IMR-90 (cell line): Measurements from ENCODE around the gene TEX35. TPM values are rescaled to one million over a fixed set of nuclear protein-coding genes. Genes with fewer than 3 reads are reported as not detected.

Source experiments
- ATAC-seq: fragments of 200-7000 bp; cut with Tn5 transposase; 2 replicates; pipeline ENCODE4 v1.9.1; 2020; ENCODE audit warnings: low read depth, mild to moderate bottlenecking, moderate library complexity
- BruUV-seq: library from RNA; stranded (reverse); fragments of 400-500 nt; replicated peaks from 2 replicates; lab custom pipeline; 2021; lab: Mats Ljungman, UMichigan
- CTCF ChIA-PET: fragments of 300-600 bp; formaldehyde crosslinking; extraction: SDS; loops from one replicate; lab custom pipeline; 2021; ENCODE audit warnings: antibody characterized with exemption; lab: Yijun Ruan, JAX
- POLR2A ChIA-PET: fragments of 300-600 bp; sonication (Branson Sonifier 250); formaldehyde crosslinking; loops from one replicate; lab custom pipeline; 2022; ENCODE audit warnings: antibody characterized with exemption; ENCODE audit not compliant: unreplicated experiment; lab: Charles Lee
- DNase-seq: peaks from one replicate; pipeline ENCODE4 v3.0.0; 2013
- H2AFZ ChIP-seq: replicated peaks from 2 replicates; pipeline ENCODE3; 2013; ENCODE audit warnings: low read length, mild to moderate bottlenecking; ENCODE audit not compliant: poor library complexity
- H2AK5ac ChIP-seq: 2 replicates; pipeline ENCODE4 v1.6.1; 2013; ENCODE audit warnings: low read depth, low read length, inconsistent platforms
- H2AK9ac ChIP-seq: replicated peaks from 2 replicates; pipeline ENCODE3; 2013; ENCODE audit warnings: mild to moderate bottlenecking, low read depth, low read length, moderate library complexity; ENCODE audit not compliant: poor library complexity
- H2BK120ac ChIP-seq: 2 replicates; pipeline ENCODE4 v1.6.1; 2013; ENCODE audit warnings: low read depth, low read length, inconsistent platforms
- H2BK15ac ChIP-seq: 3 replicates; pipeline ENCODE4 v1.6.1; 2013; ENCODE audit warnings: low read depth, low read length, inconsistent platforms
- H2BK20ac ChIP-seq: 2 replicates; pipeline ENCODE4 v1.6.1; 2013; ENCODE audit warnings: low read depth, mild to moderate bottlenecking, inconsistent platforms, low read length, moderate library complexity
- H2BK5ac ChIP-seq: 2 replicates; pipeline ENCODE4 v1.6.1; 2013; ENCODE audit warnings: mild to moderate bottlenecking, low read depth, low read length, inconsistent platforms; ENCODE audit not compliant: poor library complexity, severe bottlenecking
- H3K14ac ChIP-seq: replicated peaks from 2 replicates; pipeline ENCODE4 v1.6.1; 2013; ENCODE audit warnings: low read depth, low read length, inconsistent platforms
- H3K18ac ChIP-seq: 2 replicates; pipeline ENCODE4 v1.6.1; 2013; ENCODE audit warnings: low read depth, low read length, control low read depth
- H3K23ac ChIP-seq: 2 replicates; pipeline ENCODE4 v1.6.1; 2013; ENCODE audit warnings: low read depth, low read length, inconsistent platforms
- H3K27ac ChIP-seq: 2 replicates; pipeline ENCODE4 v1.5.1; 2013; ENCODE audit warnings: mild to moderate bottlenecking, control low read depth, low read length; ENCODE audit not compliant: insufficient read depth
- H3K27me3 ChIP-seq: 2 replicates; pipeline ENCODE4 v1.6.1; 2013; ENCODE audit warnings: low read length; ENCODE audit not compliant: control insufficient read depth, insufficient read depth
- H3K36me3 ChIP-seq: 2 replicates; pipeline ENCODE4 v1.6.1; 2013; ENCODE audit warnings: low read length, mixed read lengths; ENCODE audit not compliant: control insufficient read depth, insufficient read depth
- H3K4ac ChIP-seq: 2 replicates; pipeline ENCODE4 v1.6.1; 2013; ENCODE audit warnings: low read depth, low read length, inconsistent platforms
- H3K4me1 ChIP-seq: 2 replicates; pipeline ENCODE4 v1.6.1; 2013; ENCODE audit warnings: low read length, mixed read lengths; ENCODE audit not compliant: control insufficient read depth, insufficient read depth
- H3K4me2 ChIP-seq: 2 replicates; pipeline ENCODE4 v1.6.1; 2013; ENCODE audit warnings: low read depth, mild to moderate bottlenecking, control low read depth, low read length, moderate library complexity
- H3K4me3 ChIP-seq: 2 replicates; pipeline ENCODE4 v1.5.1; 2013; ENCODE audit warnings: low read depth, mild to moderate bottlenecking, control low read depth, low read length, moderate library complexity; ENCODE audit not compliant: insufficient read depth
- H3K56ac ChIP-seq: 2 replicates; pipeline ENCODE4 v1.6.1; 2013; ENCODE audit warnings: low read length, inconsistent platforms; ENCODE audit not compliant: insufficient read depth; ENCODE audit errors: extremely low read depth
- H3K79me1 ChIP-seq, 2 experiments: 2 replicates each; pipeline ENCODE4 v1.6.1; 2013; ENCODE audit warnings: low read length in 2 of 2, inconsistent platforms in 1 of 2, low read depth in 1 of 2
- H3K9ac ChIP-seq: 2 replicates; pipeline ENCODE4 v1.6.1; 2013; ENCODE audit warnings: low read depth, low read length, control low read depth
- H3K9me1 ChIP-seq: 2 replicates; pipeline ENCODE4 v1.6.1; 2013; ENCODE audit warnings: low read length, inconsistent platforms; ENCODE audit not compliant: insufficient read depth
- H3K9me3 ChIP-seq: 2 replicates; pipeline ENCODE4 v1.6.1; 2013; ENCODE audit warnings: low read length; ENCODE audit not compliant: control insufficient read depth, insufficient read depth
- H4K20me1 ChIP-seq: 2 replicates; pipeline ENCODE4 v1.6.1; 2013; ENCODE audit warnings: low read length, inconsistent platforms; ENCODE audit not compliant: insufficient read depth
- H4K5ac ChIP-seq: 2 replicates; pipeline ENCODE4 v1.6.1; 2013; ENCODE audit warnings: mild to moderate bottlenecking, low read depth, low read length, control low read depth
- H4K8ac ChIP-seq, 2 experiments: 2 replicates each; pipeline ENCODE4 v1.6.1; 2013; ENCODE audit warnings: low read depth in 2 of 2, low read length in 2 of 2, control low read depth in 1 of 2, inconsistent platforms in 1 of 2
- H4K91ac ChIP-seq: 2 replicates; pipeline ENCODE4 v1.6.1; 2013; ENCODE audit warnings: low read depth, low read length, inconsistent platforms; ENCODE audit not compliant: insufficient read depth
- BHLHE40 ChIP-seq: fragments of 150-350 bp; IDR thresholded peaks from 2 replicates; pipeline ENCODE4 v1.6.1; 2016; ENCODE audit warnings: mild to moderate bottlenecking, low read depth, low read length
- CEBPB ChIP-seq: IDR thresholded peaks from 2 replicates; pipeline ENCODE4 v1.6.1; 2012; ENCODE audit warnings: low read depth, low read length, improper control_type of control experiment
- CHD1 ChIP-seq: IDR thresholded peaks from 2 replicates; pipeline ENCODE4 v1.6.1; 2012; ENCODE audit warnings: low read depth, low read length, improper control_type of control experiment
- FOS ChIP-seq: fragments of 150-350 bp; IDR thresholded peaks from 2 replicates; pipeline ENCODE4 v1.6.1; 2016; ENCODE audit warnings: low read depth, low read length
- MAFK ChIP-seq: IDR thresholded peaks from 2 replicates; pipeline ENCODE4 v1.6.1; 2012; ENCODE audit warnings: low read depth, low read length, improper control_type of control experiment
- MAZ ChIP-seq: IDR thresholded peaks from 2 replicates; pipeline ENCODE4 v1.6.1; 2012; ENCODE audit warnings: low read depth, mild to moderate bottlenecking, low read length, improper control_type of control experiment, moderate library complexity, borderline replicate concordance
- MXI1 ChIP-seq: IDR thresholded peaks from 2 replicates; pipeline ENCODE4 v1.6.1; 2012; ENCODE audit warnings: low read depth, mild to moderate bottlenecking, low read length, moderate library complexity, borderline replicate concordance
- NFE2L2 ChIP-seq: fragments of 150-350 bp; IDR thresholded peaks from 2 replicates; pipeline ENCODE4 v1.6.1; 2016; ENCODE audit warnings: low read depth, mild to moderate bottlenecking, low read length
- POLR2A ChIP-seq: IDR thresholded peaks from 2 replicates; pipeline ENCODE4 v1.6.1; 2012; ENCODE audit warnings: mild to moderate bottlenecking, low read depth, low read length
- RAD21 ChIP-seq: IDR thresholded peaks from 2 replicates; pipeline ENCODE4 v1.6.1; 2012; ENCODE audit warnings: low read length, improper control_type of control experiment
- RCOR1 ChIP-seq: IDR thresholded peaks from 2 replicates; pipeline ENCODE4 v1.6.1; 2012; ENCODE audit warnings: mild to moderate bottlenecking, low read length, improper control_type of control experiment; ENCODE audit not compliant: insufficient replicate concordance
- RFX5 ChIP-seq: IDR thresholded peaks from 2 replicates; pipeline ENCODE4 v1.8.0; 2012; ENCODE audit warnings: low read depth, mild to moderate bottlenecking, low read length, moderate library complexity
- SMC3 ChIP-seq: fragments of 150-350 bp; IDR thresholded peaks from 2 replicates; pipeline ENCODE4 v1.6.1; 2016; ENCODE audit warnings: low read depth, mild to moderate bottlenecking, antibody characterized with exemption, low read length, moderate library complexity
- WGBS, 2 experiments: methylation state at CpG; one replicate each; pipeline versions ENCODE4 v1.1.5 to v1.1.7; 2013; ENCODE audit warnings: missing lambda C conversion rate in 2 of 2; ENCODE audit not compliant: insufficient read length in 1 of 2; ENCODE audit errors: extremely low coverage in 2 of 2; 5-methylcytosine and 5-hydroxymethylcytosine counted together
- dilution Hi-C: fragments of 300-500 bp; cut with HindIII; formaldehyde crosslinking; loops from one replicate; pipeline ENCODE4 v1.14.3; 2018; ENCODE audit warnings: low sequenced_read_pairs; ENCODE audit not compliant: unreplicated experiment
- in situ Hi-C: fragments of 300-500 bp; cut with MboI; formaldehyde crosslinking; loops from 3 replicates; pipeline ENCODE4 v1.14.3; 2019; ENCODE audit warnings: low sequenced_read_pairs, inconsistent platforms, mixed read lengths
- intact Hi-C: fragments of 100-400 bp; cut with micrococcal nuclease; formaldehyde crosslinking; loops from 2 replicates; pipeline ENCODE4 v1.10.0; 2022
- polyA plus RNA-seq, 3 experiments: library from polyadenylated mRNA; depleted of rRNA; stranded (reverse); fragments of >200 nt; gene quantifications; 2 replicates each; pipeline ENCODE4 v1.2.3, GENCODE V29; 2012; ENCODE audit warnings: low replicate concordance in 1 of 3
- total RNA-seq: library from RNA; depleted of rRNA; stranded (reverse); fragments of >200 nt; gene quantifications from 2 replicates; pipeline ENCODE4 v1.2.3, GENCODE V29; 2012
- TF ChIP-seq, protein P1 (sequence below): conservative IDR thresholded peaks from 2 replicates; pipeline ENCODE4 v1.5.1; 2012; ENCODE audit warnings: mild to moderate bottlenecking, low read depth, low read length, improper control_type of control experiment
- TF ChIP-seq, protein P2 (sequence below): fragments of 150-350 bp; IDR thresholded peaks from 2 replicates; pipeline ENCODE4 v1.6.1; 2016; ENCODE audit warnings: low read depth, mild to moderate bottlenecking, low read length, moderate library complexity, borderline replicate concordance
- TF ChIP-seq, protein P3 (sequence below): fragments of 150-350 bp; IDR thresholded peaks from 2 replicates; pipeline ENCODE4 v1.6.1; 2017; ENCODE audit warnings: mild to moderate bottlenecking, antibody characterized with exemption, low read length, low read depth

Gene TEX35
- total and polyA plus RNA-seq, 2 of the 4 experiments (the other 2 are of a cell fraction), result 0.05 TPM; not detected in 1

DNA sequence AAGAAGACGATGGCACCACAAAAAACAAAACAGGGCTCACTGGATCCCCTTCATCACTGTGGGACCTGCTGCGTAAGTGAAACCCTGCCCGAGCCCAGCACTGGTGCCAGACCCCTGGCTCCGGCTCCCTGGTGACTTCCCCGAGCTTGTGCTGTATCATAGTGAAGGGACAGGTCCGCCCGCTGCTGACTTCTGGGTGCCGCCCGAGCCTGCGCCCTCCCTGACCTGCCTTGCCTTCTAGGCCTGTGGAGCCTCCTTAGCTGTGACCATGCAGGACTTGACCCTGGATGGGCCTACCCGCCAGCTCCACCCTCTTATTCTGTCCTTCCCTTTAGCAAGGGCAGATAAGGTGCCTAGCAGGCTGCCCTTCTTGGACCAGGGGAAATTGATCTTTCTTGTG lies 7.9 kb downstream of the TEX35 start:
- WGBS, 2 experiments, result 100% methylated on average over 4 of the region's 11 CpGs; no CpG with 5 or more reads in 1 of the 2 experiments
- DNase-seq (no peak), ATAC-seq (no peak)
- H3K4me2 ChIP-seq, result no peak overlapping the region
- no peak overlapping the region; the same call in 1 of the 2 replicates for H3K14ac ChIP-seq
- intact Hi-C loops, result no loop called here
- H3K4me3 ChIP-seq, result no peak overlapping the region
- H3K9ac ChIP-seq, result no peak overlapping the region
- no peak overlapping the region for H2AFZ ChIP-seq
- in situ Hi-C loops, result no loop called here
- no peaks in the 10 kb centered on the region for H3K9me3 ChIP-seq
- no peak overlapping the region for H3K27ac ChIP-seq
- no peak overlapping the region for H4K8ac ChIP-seq
- no peak overlapping the region for H2BK15ac ChIP-seq
- ChIA-PET POLR2A (no interaction called here), CTCF (no interaction called here)
- H4K91ac ChIP-seq, result no peak overlapping the region
- H3K23ac ChIP-seq, result no peak overlapping the region
- peaks cover 3% of the 10 kb centered on the region for H3K27me3 ChIP-seq
- BruUV-seq, result no TSS peak
- H3K36me3 ChIP-seq, result no peaks in the 10 kb centered on the region
- H2BK120ac ChIP-seq, result no peak overlapping the region
- H2BK20ac ChIP-seq, result no peak overlapping the region
- no peak overlapping the region for H2AK5ac ChIP-seq
- H2AK9ac ChIP-seq, result no peak overlapping the region
- no peaks in the 10 kb centered on the region for H3K4me1 ChIP-seq
- H3K79me1 ChIP-seq, result no peaks in the 10 kb centered on the region
- no peak overlapping the region for H4K5ac ChIP-seq
- H3K18ac ChIP-seq, result no peak overlapping the region
- TF ChIP-seq RFX5 (no peak), FOS (no peak), MAFK (no peak), RAD21 (no peak), SMC3 (no peak), MXI1 (no peak), CHD1 (no peak), NFE2L2 (no peak), POLR2A (no peak), RCOR1 (no peak), MAZ (no peak), CEBPB (no peak), BHLHE40 (no peak)
- TF ChIP-seq, protein P1, sequence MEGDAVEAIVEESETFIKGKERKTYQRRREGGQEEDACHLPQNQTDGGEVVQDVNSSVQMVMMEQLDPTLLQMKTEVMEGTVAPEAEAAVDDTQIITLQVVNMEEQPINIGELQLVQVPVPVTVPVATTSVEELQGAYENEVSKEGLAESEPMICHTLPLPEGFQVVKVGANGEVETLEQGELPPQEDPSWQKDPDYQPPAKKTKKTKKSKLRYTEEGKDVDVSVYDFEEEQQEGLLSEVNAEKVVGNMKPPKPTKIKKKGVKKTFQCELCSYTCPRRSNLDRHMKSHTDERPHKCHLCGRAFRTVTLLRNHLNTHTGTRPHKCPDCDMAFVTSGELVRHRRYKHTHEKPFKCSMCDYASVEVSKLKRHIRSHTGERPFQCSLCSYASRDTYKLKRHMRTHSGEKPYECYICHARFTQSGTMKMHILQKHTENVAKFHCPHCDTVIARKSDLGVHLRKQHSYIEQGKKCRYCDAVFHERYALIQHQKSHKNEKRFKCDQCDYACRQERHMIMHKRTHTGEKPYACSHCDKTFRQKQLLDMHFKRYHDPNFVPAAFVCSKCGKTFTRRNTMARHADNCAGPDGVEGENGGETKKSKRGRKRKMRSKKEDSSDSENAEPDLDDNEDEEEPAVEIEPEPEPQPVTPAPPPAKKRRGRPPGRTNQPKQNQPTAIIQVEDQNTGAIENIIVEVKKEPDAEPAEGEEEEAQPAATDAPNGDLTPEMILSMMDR, result no peak
- TF ChIP-seq, protein P2, sequence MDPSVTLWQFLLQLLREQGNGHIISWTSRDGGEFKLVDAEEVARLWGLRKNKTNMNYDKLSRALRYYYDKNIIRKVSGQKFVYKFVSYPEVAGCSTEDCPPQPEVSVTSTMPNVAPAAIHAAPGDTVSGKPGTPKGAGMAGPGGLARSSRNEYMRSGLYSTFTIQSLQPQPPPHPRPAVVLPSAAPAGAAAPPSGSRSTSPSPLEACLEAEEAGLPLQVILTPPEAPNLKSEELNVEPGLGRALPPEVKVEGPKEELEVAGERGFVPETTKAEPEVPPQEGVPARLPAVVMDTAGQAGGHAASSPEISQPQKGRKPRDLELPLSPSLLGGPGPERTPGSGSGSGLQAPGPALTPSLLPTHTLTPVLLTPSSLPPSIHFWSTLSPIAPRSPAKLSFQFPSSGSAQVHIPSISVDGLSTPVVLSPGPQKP, result no peak
- TF ChIP-seq, protein P3, sequence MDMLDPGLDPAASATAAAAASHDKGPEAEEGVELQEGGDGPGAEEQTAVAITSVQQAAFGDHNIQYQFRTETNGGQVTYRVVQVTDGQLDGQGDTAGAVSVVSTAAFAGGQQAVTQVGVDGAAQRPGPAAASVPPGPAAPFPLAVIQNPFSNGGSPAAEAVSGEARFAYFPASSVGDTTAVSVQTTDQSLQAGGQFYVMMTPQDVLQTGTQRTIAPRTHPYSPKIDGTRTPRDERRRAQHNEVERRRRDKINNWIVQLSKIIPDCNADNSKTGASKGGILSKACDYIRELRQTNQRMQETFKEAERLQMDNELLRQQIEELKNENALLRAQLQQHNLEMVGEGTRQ, result no peak
- no peak overlapping the region for H3K56ac ChIP-seq
- H2BK5ac ChIP-seq, result no peak overlapping the region
- no peak overlapping the region for H3K4ac ChIP-seq
- dilution Hi-C loops, result no loop called here
- no peaks in the 10 kb centered on the region for H3K9me1 ChIP-seq
- H4K20me1 ChIP-seq, result no peaks in the 10 kb centered on the region
